Endothelial cell (in vitro differentiated cells): Measurements from ENCODE around the gene ALDH4A1. TPM values are rescaled to one million over a fixed set of nuclear protein-coding genes. Genes with fewer than 3 reads are reported as not detected.

Experiments used
- DNase-seq: peaks from one replicate; pipeline ENCODE4 v3.0.0; 2021; ENCODE audit warnings: low spot score
- H3K27ac Mint-ChIP-seq: one replicate; pipeline ENCODE4 v1.8.0; 2021; ENCODE audit warnings: mixed read lengths, inconsistent platforms; ENCODE audit not compliant: unreplicated experiment
- H3K27me3 Mint-ChIP-seq: one replicate; pipeline ENCODE4 v1.8.0; 2021; ENCODE audit warnings: mild to moderate bottlenecking, moderate library complexity, mixed read lengths, inconsistent platforms; ENCODE audit not compliant: unreplicated experiment
- H3K36me3 Mint-ChIP-seq: one replicate; pipeline ENCODE4 v1.8.0; 2021; ENCODE audit warnings: mild to moderate bottlenecking, low read depth, mixed read lengths, inconsistent platforms; ENCODE audit not compliant: unreplicated experiment
- H3K4me1 Mint-ChIP-seq: one replicate; pipeline ENCODE4 v1.8.0; 2021; ENCODE audit warnings: mild to moderate bottlenecking, mixed read lengths, inconsistent platforms; ENCODE audit not compliant: unreplicated experiment
- H3K4me3 Mint-ChIP-seq: one replicate; pipeline ENCODE4 v1.8.0; 2021; ENCODE audit warnings: mild to moderate bottlenecking, mixed read lengths, inconsistent platforms; ENCODE audit not compliant: unreplicated experiment
- H3K9me3 Mint-ChIP-seq: one replicate; pipeline ENCODE4 v1.8.0; 2021; ENCODE audit warnings: mixed read lengths, inconsistent platforms; ENCODE audit not compliant: unreplicated experiment
- CTCF ChIP-seq: fragments of 200-600 bp; sonication (generic); IDR thresholded peaks from one replicate; pipeline ENCODE4 v1.5.0; 2021; ENCODE audit warnings: antibody characterized with exemption; ENCODE audit not compliant: unreplicated experiment
- total RNA-seq: library from RNA; stranded (reverse); fragmentation: NEBNext Ultra II Directional; extraction: Animal tissue kit (Norgen Biotek cat#: 25700); gene quantifications from one replicate; pipeline ENCODE4 v1.2.1, GENCODE V29; 2021; ENCODE audit not compliant: unreplicated experiment

ALDH4A1 gene
- total RNA-seq, 1 donor from 2014 or later = 27.8 TPM

GRCh38 chr1:18861590-18861989 is 40.8 kb downstream of the ALDH4A1 start:
- Mint-ChIP-seq H3K4me1 (no peaks in the 10 kb centered on the region), H3K36me3 (no peaks in the 10 kb centered on the region), H3K4me3 (no peak overlapping the region), H3K27me3 (no peaks in the 10 kb centered on the region), H3K9me3 (no peaks in the 10 kb centered on the region), H3K27ac (no peak overlapping the region)
- no peak for TF ChIP-seq CTCF
- DNase-seq = no peak

DNA sequence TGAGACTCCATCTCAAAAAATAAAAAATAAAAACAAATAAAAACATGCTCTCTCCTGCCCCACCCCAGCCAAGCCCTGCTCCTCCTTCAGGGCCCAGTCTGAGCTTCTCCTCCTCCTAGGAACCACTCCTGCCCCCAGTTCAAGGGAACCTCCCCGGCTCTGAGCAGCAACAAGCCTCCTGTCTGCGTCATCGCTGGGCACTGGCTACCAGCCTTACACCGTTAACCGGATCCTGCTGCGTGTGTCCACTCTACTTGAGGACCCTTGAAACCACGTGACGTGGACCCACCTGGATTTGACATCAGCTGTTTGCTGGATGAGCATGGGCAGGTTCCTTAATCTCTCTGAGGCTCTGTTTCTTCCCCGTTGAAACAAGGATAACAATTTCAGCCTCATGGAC is 41.3 kb downstream of the ALDH4A1 start:
- no peak for DNase-seq
- Mint-ChIP-seq H3K4me1 (no peaks in the 10 kb centered on the region), H3K36me3 (no peaks in the 10 kb centered on the region), H3K4me3 (no peak overlapping the region), H3K27me3 (peaks cover 1% of the 10 kb centered on the region), H3K27ac (no peak overlapping the region), H3K9me3 (no peaks in the 10 kb centered on the region)
- TF ChIP-seq CTCF = no peak

DNA sequence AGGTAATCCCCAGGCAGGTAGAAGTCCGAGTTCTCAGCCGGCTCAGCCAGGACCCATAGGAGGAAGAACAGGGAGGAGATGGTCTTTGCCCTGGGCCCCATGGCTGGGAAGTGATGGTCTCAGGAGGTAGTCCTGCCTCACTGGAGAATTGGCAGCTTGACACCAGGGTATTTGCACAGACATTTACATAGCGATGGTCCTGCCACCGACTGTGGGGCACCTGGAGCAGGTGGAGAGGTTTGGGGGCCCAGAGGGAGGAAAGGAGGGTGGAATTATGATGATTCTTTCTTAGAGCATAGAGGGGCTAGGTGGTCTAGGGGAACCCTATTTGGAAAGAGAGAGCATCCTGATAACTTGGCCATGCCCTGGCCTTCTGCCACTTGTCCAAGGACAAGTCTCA is 42.8 kb downstream of the ALDH4A1 start, which contains the start of gene TAS1R2:
Gene TAS1R2, minus strand, starts transcription at position 101 of the 400 bp plus-strand sequence. Its CDS starts 0 bp downstream, at position 101.
- Mint-ChIP-seq H3K27ac (no peak within 1 kb of the TSS), H3K4me3 (no peak within 1 kb of the TSS), H3K36me3 (no peaks in the 10 kb centered on the region), H3K9me3 (no peaks in the 10 kb centered on the region), H3K4me1 (no peaks in the 10 kb centered on the region), H3K27me3 (peaks cover 2% of the 10 kb centered on the region)
- no peak for DNase-seq
- no peak for TF ChIP-seq CTCF

DNA sequence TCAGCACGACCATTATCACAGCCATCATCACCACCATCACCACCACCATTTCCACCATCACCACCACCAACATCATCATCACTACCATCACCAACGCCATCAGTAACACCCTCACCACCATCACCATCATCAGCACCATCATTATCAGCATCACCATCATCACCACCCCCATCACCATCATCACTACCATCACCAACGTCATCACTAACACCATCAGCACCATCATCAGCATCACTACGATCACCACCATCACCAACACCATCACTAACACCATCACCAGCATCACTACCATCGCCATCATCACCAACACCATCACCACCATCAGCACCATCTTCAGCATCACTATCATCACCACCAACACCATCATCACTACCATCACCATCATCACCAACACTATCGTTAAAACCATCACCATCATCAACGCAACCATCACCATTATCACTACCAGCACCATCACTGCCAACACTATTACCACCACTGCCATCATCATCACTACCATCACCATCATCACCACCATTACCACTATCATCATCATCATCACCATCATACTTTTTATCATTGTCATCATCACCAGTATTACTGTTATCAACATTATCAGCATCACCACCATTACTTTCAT is 44.2 kb downstream of the ALDH4A1 start:
- Mint-ChIP-seq H3K9me3 (no peaks in the 10 kb centered on the region), H3K4me3 (no peak overlapping the region), H3K27me3 (peaks cover 2% of the 10 kb centered on the region), H3K27ac (no peak overlapping the region), H3K36me3 (no peaks in the 10 kb centered on the region), H3K4me1 (no peaks in the 10 kb centered on the region)
- no peak for TF ChIP-seq CTCF
- no peak for DNase-seq

DNA sequence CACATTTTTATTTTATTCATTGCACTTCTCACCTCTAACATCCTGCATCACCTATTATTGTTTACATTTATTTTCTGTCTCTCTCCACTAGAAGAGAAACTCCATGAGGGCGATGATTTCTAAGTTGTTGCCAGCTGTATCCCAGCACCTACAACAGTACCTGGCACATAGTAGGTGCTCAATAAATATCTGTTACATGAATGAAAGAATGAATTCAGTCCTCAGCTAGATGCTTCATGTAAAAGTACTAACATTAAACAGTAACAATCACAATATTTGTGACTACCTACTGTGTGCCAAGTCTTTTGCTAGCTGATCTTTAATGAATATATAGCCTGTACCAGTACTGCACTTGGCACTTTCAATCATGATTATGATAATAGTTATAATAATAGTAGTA is 45.9 kb downstream of the ALDH4A1 start:
- no peaks in the 10 kb centered on the region for H3K36me3 Mint-ChIP-seq
- no peaks in the 10 kb centered on the region for H3K4me1 Mint-ChIP-seq
- H3K27me3 Mint-ChIP-seq = peaks cover 2% of the 10 kb centered on the region
- no peak overlapping the region for H3K27ac Mint-ChIP-seq
- H3K9me3 Mint-ChIP-seq = no peaks in the 10 kb centered on the region
- TF ChIP-seq CTCF = no peak
- no peak overlapping the region for H3K4me3 Mint-ChIP-seq
- DNase-seq = no peak
